ENCODE results near the gene SLC38A9.

SLC38A9 gene

DNA sequence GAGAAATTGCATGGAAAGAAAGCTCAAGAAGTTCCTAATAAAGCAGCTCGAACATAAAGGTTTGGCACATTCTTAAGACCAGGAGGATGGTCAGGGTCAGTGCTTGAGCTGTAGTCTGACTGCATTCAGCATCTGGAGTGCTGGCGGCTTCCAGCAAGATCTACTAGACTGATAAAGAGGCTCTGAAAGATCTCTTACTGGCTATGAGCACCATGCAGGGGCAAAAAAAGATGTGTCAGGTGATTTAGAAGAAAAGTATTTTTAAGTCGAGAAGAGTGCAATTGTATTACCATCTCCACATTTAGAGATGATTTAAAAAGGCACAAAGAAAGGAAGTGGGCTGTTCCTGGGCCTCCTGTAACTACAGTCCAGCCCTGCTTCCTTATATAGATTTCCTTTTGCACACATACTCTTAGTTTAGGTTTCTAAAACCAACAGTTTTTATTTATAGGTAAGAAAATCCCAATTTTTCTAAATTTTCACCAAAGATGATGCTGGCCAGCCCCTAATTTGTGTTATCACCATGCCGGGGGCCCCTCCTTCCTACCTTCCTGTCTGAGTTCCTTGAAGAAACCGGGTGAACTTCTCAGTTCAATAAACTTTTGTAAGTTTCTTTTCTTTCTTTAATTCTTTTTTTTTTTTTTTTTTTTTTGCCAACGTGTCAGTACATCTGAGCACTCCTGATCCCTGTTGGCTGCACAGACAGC, 111.5 kb downstream of the SLC38A9 start:
- H3K4me3 ChIP-seq (replicated peaks; ENCODE audit: low read depth, low read length) = no peak overlapping the region
- TF ChIP-seq, protein P1, sequence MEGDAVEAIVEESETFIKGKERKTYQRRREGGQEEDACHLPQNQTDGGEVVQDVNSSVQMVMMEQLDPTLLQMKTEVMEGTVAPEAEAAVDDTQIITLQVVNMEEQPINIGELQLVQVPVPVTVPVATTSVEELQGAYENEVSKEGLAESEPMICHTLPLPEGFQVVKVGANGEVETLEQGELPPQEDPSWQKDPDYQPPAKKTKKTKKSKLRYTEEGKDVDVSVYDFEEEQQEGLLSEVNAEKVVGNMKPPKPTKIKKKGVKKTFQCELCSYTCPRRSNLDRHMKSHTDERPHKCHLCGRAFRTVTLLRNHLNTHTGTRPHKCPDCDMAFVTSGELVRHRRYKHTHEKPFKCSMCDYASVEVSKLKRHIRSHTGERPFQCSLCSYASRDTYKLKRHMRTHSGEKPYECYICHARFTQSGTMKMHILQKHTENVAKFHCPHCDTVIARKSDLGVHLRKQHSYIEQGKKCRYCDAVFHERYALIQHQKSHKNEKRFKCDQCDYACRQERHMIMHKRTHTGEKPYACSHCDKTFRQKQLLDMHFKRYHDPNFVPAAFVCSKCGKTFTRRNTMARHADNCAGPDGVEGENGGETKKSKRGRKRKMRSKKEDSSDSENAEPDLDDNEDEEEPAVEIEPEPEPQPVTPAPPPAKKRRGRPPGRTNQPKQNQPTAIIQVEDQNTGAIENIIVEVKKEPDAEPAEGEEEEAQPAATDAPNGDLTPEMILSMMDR (IDR thresholded peaks at IDR 0.05; ENCODE audit: insufficient read depth, low read length, poor library complexity, severe bottlenecking) = no peak
- H3K27me3 ChIP-seq (replicated peaks; ENCODE audit: control insufficient read depth, insufficient read depth, low read length) = no peaks in the 10 kb centered on the region
- DNase-seq (ENCODE audit: extremely low read depth, insufficient read length) = no peak
- H3K36me3 ChIP-seq (ENCODE audit: control insufficient read depth, insufficient read depth, low read length) = no peaks in the 10 kb centered on the region

DNA sequence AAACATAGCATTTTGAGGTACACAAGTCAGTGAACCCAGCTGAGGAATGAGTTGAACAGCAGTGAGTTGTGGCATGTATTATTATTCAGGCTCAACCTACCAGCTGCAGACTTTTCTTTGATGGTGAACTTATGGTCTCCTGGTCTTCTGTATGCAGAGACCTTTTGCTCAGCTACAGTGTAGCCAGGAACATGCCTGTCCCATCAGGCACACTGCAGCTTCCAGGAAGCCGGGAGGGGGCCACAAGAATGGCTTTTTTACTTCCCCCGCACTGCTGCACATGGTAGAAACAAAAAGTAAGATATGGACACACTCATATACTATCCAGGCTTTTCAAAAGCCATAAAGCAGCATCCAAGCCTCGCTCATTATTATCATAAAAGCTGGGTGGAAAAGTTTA, 112.0 kb downstream of the SLC38A9 start:
- no peak for DNase-seq (ENCODE audit: extremely low read depth, insufficient read length)
- Histone ChIP-seq H3K36me3 (ENCODE audit: control insufficient read depth, insufficient read depth, low read length) (no peaks in the 10 kb centered on the region), H3K27me3 (replicated peaks; ENCODE audit: control insufficient read depth, insufficient read depth, low read length) (no peaks in the 10 kb centered on the region), H3K4me3 (replicated peaks; ENCODE audit: low read depth, low read length) (no peak overlapping the region)
- TF ChIP-seq, protein P1 (IDR thresholded peaks at IDR 0.05; ENCODE audit: insufficient read depth, low read length, poor library complexity, severe bottlenecking) = no peak

DNA sequence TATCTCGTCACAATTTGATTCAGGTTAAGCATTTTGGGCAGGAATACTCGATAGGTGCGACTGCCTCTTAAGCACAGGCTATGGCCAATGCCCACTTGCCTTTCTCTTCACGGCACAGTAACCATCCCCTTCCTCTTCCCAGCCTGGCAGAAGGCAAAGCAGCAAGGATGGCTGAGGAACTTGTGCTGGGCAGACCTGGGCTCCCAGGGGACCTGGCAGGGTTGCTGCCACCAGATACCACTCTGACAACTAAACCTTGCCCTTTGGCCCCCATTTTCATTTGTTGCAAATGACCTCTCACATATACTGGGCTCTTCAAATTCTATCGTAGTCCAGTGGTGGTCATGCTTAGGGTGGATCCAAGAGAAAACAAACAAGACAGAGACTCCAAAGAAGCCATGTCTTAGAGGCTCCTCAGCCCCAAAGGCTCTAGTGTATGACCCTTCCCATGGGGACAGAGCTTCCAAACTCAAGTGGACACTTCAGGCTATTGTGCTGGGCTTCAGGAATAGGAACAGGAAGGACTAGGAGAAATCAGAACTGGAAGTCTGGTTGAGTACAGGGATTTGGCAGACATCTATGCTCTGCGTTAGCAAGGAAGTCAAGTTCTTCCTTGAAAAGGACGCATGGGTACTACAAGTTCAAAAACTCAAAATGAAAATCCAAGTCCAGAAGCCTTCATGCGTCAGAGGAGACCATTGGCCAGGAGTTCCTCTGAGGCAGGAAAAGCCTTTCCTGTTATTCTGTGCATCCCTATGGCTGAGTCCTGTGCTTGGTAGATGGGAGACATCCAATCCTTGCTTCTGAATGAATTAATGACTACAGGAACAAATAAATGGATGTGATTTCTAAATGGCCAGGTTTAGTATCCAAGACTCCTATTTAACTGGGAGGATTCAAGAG, 112.7 kb downstream of the SLC38A9 start:
- H3K27me3 ChIP-seq (replicated peaks; ENCODE audit: control insufficient read depth, insufficient read depth, low read length) = no peaks in the 10 kb centered on the region
- no peak for DNase-seq (ENCODE audit: extremely low read depth, insufficient read length)
- H3K36me3 ChIP-seq (ENCODE audit: control insufficient read depth, insufficient read depth, low read length) = no peaks in the 10 kb centered on the region
- TF ChIP-seq, protein P1 (IDR thresholded peaks at IDR 0.05; ENCODE audit: insufficient read depth, low read length, poor library complexity, severe bottlenecking) = no peak
- H3K4me3 ChIP-seq (replicated peaks; ENCODE audit: low read depth, low read length) = no peak overlapping the region

DNA sequence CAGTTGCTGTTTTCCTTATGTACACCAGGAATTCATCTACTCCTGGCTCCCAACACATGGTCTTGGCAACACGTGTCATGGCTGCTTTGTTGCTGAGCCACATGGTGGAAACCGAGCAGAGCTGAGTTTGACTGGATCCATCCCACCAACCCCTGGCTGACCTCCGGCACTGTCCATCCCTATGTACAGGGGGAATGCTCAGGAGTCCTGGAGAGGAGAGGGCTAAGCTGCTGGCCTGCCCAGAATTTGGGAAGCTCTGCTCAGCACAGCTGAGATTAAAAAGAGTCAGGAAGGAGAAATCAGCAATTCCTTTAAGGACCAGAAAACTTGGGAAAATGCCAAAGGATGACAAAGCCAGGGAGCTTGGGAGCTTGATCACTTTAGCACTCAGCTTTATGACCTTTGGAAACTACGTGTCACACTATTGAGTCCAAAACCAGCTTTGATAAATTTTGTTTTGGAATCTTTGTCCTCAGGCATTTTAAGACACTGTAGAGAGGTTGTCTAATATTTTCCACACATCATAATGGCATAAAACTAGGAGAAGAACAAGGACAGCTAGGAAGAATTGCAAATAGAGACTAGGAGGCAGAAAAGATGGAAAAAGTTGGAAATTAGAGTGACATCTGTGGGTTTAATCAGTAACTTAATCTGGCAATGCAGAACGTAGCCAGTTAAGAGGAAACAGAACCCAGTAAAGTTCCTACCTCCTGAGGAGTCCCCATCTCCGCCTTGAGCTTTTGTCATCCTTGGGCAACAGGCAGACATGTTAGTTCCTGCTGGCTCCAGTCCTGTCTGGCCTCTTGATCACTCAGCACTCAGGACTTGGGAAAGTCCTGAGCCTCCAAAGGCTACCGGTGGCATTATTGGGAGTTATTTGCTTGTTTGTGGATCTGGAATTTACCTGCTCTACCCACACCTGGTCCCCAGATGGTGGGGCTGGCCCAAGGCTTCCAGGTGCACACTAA, 114.8 kb downstream of the SLC38A9 start:
- no peaks in the 10 kb centered on the region for H3K27me3 ChIP-seq (replicated peaks; ENCODE audit: control insufficient read depth, insufficient read depth, low read length)
- no peaks in the 10 kb centered on the region for H3K36me3 ChIP-seq (ENCODE audit: control insufficient read depth, insufficient read depth, low read length)
- no peak for DNase-seq (ENCODE audit: extremely low read depth, insufficient read length)
- TF ChIP-seq, protein P1 (IDR thresholded peaks at IDR 0.05; ENCODE audit: insufficient read depth, low read length, poor library complexity, severe bottlenecking) = no peak
- H3K4me3 ChIP-seq (replicated peaks; ENCODE audit: low read depth, low read length) = no peak overlapping the region

DNA sequence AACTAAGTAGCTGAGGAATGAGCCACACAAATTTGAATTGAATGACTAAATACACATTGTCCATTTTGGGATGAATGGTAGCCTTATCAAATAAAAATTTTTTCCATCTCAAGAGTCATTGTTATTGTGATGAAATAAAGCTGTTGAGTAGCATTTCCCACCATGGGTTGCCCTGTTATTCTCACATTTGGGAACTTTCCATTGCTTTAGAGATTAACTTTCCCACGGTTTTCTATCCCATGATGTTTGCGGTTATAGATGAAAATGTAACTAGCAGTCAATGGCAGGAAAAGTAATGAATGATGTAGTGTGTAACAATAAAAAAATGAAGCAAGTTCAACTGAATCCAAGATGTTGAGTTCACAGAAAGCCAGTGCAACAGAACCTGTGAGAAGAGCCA, 117.5 kb downstream of the SLC38A9 start:
- no peaks in the 10 kb centered on the region for H3K36me3 ChIP-seq (ENCODE audit: control insufficient read depth, insufficient read depth, low read length)
- no peak overlapping the region for H3K4me3 ChIP-seq (replicated peaks; ENCODE audit: low read depth, low read length)
- TF ChIP-seq, protein P1 (IDR thresholded peaks at IDR 0.05; ENCODE audit: insufficient read depth, low read length, poor library complexity, severe bottlenecking) = no peak
- no peaks in the 10 kb centered on the region for H3K27me3 ChIP-seq (replicated peaks; ENCODE audit: control insufficient read depth, insufficient read depth, low read length)
- no peak for DNase-seq (ENCODE audit: extremely low read depth, insufficient read length)

Measured in GM06990 (cell line).